HepG2 (cell line): ENCODE results near the gene TMBIM4. TPM values are rescaled to one million over a fixed set of nuclear protein-coding genes. Genes with fewer than 3 reads are reported as not detected.
"Not testable (repeated sequence)": the region's sequence is repeated elsewhere in the genome, so short reads cannot be mapped to it uniquely, and the experiment has no call there.

Source experiments
- ATAC-seq: fragments of 200-7000 bp; cut with Tn5 transposase; 3 replicates; pipeline ENCODE4 v1.9.1; 2020; ENCODE audit warnings: mild to moderate bottlenecking, moderate library complexity
- BruUV-seq: library from RNA; stranded (reverse); fragments of 400-500 nt; replicated peaks from 2 replicates; lab custom pipeline; 2021; lab: Mats Ljungman, UMichigan
- CTCF ChIA-PET: fragments of 300-600 bp; formaldehyde crosslinking; extraction: SDS; loops from one replicate; lab custom pipeline; 2021; ENCODE audit warnings: low total read pairs, inconsistent platforms, low intra/inter-chr PET ratio; lab: Yijun Ruan, JAX
- POLR2A ChIA-PET: fragments of 350-600 bp; sonication (Branson Sonifier 250); formaldehyde crosslinking; loops from one replicate; lab custom pipeline; 2020; ENCODE audit warnings: antibody characterized with exemption, inconsistent platforms; lab: Yijun Ruan, JAX
- DNase-seq: peaks from one replicate; pipeline ENCODE4 v3.0.0-alpha.2; 2015; ENCODE audit warnings: low spot score
- FAIRE-seq: peaks from 3 replicates; lab custom pipeline; 2011; peaks lifted over from hg19 to GRCh38; lab: Jason Lieb, UNC
- H2AFZ ChIP-seq: one replicate; pipeline ENCODE4 v1.6.1; 2011; ENCODE audit warnings: low read length, inconsistent platforms
- H3K27ac ChIP-seq: fragments of 300-600 bp; 3 replicates; pipeline ENCODE4 v1.8.0; 2011; ENCODE audit warnings: mixed run types, mild to moderate bottlenecking, mixed read lengths, low read length, inconsistent platforms; ENCODE audit not compliant: insufficient read depth; ENCODE audit errors: extremely low read length
- H3K27me3 ChIP-seq, 2 experiments: fragments of 200-600 bp in 1 of 2; 2 replicates in 1 of 2; 3 replicates in 1 of 2; pipeline versions ENCODE4 v1.6.0 to v1.8.0; 2011; ENCODE audit warnings: low read length in 2 of 2, mild to moderate bottlenecking in 2 of 2, moderate library complexity in 2 of 2, inconsistent platforms in 1 of 2; ENCODE audit not compliant: insufficient read depth in 2 of 2, control insufficient read depth in 1 of 2
- H3K36me3 ChIP-seq, 2 experiments: fragments of 200-600 bp in 1 of 2; replicated peaks in 1 of 2; 2 replicates in 1 of 2; 3 replicates in 1 of 2; pipeline versions ENCODE4 v1.5.1 to v1.8.0; 2011; ENCODE audit warnings: low read length in 2 of 2, inconsistent platforms in 1 of 2; ENCODE audit not compliant: insufficient read depth in 2 of 2, control insufficient read depth in 1 of 2
- H3K4me1 ChIP-seq: 2 replicates; pipeline ENCODE4 v1.5.1; 2012; ENCODE audit warnings: low read length, inconsistent platforms; ENCODE audit not compliant: insufficient read depth
- H3K4me2 ChIP-seq: 2 replicates; pipeline ENCODE4 v1.6.0; 2011; ENCODE audit warnings: low read depth, low read length, inconsistent platforms
- H3K4me3 ChIP-seq, 3 experiments: fragments of 200-600 bp in 1 of 3; sonication (generic), shearing (Covaris generic) in 1 of 3; replicated peaks in 1 of 3; 2 replicates each; pipeline ENCODE4 v1.5.1; 2011 to 2016; ENCODE audit warnings: low read length in 3 of 3, inconsistent platforms in 2 of 3, low read depth in 2 of 3, mild to moderate bottlenecking in 2 of 3, control low read depth in 1 of 3, mixed read lengths in 1 of 3; ENCODE audit not compliant: insufficient read depth in 1 of 3
- H3K79me2 ChIP-seq: one replicate; pipeline ENCODE4 v1.6.1; 2011; ENCODE audit warnings: low read length, inconsistent platforms; ENCODE audit not compliant: insufficient read depth
- H3K9ac ChIP-seq: 2 replicates; pipeline ENCODE4 v1.6.0; 2011; ENCODE audit warnings: mild to moderate bottlenecking, low read depth, low read length, inconsistent platforms; ENCODE audit not compliant: insufficient read depth
- H3K9me3 ChIP-seq: 2 replicates; pipeline ENCODE4 v1.5.1; 2012; ENCODE audit warnings: mild to moderate bottlenecking, low read length
- H4K20me1 ChIP-seq: 2 replicates; pipeline ENCODE4 v1.6.0; 2011; ENCODE audit warnings: inconsistent platforms, mild to moderate bottlenecking, low read length, moderate library complexity; ENCODE audit not compliant: insufficient read depth
- GATAD2A ChIP-seq: IDR thresholded peaks from 2 replicates; pipeline ENCODE4 v1.6.1; 2016
- GZF1 ChIP-seq: sonication (generic); formaldehyde crosslinking; IDR thresholded peaks from 2 replicates; pipeline ENCODE4 v1.5.1; 2020; ENCODE audit warnings: mild to moderate bottlenecking, missing genetic modification reagents
- IRX3 ChIP-seq: sonication (generic); formaldehyde crosslinking; IDR thresholded peaks from 2 replicates; pipeline ENCODE4 v1.8.1; 2023; ENCODE audit warnings: mild to moderate bottlenecking, low read depth, missing genetic modification reagents, borderline replicate concordance
- NR2F2 ChIP-seq: IDR thresholded peaks from 2 replicates; pipeline ENCODE4 v1.6.1; 2012; ENCODE audit warnings: low read depth, inconsistent platforms, borderline replicate concordance
- PHF21A ChIP-seq: sonication (generic); formaldehyde crosslinking; IDR thresholded peaks from 2 replicates; pipeline ENCODE4 v1.5.0; 2020; ENCODE audit warnings: mild to moderate bottlenecking, missing genetic modification reagents
- PITX1 ChIP-seq: sonication (generic); formaldehyde crosslinking; IDR thresholded peaks from 2 replicates; pipeline ENCODE4 v1.5.1; 2020; ENCODE audit warnings: mild to moderate bottlenecking, missing genetic modification reagents
- RFX1 ChIP-seq: fragments of 450-650 bp; IDR thresholded peaks from 2 replicates; pipeline ENCODE4 v1.6.1; 2017
- TFE3 ChIP-seq: IDR thresholded peaks from 2 replicates; pipeline ENCODE4 v1.6.1; 2016
- ZFY ChIP-seq: sonication (generic); formaldehyde crosslinking; IDR thresholded peaks from 2 replicates; pipeline ENCODE4 v1.4.0; 2020; ENCODE audit warnings: missing genetic modification reagents
- ZNF30 ChIP-seq: sonication (generic); formaldehyde crosslinking; IDR thresholded peaks from 2 replicates; pipeline ENCODE4 v1.5.0; 2020; ENCODE audit warnings: mild to moderate bottlenecking, missing genetic modification reagents
- ZNF33A ChIP-seq: sonication (generic); formaldehyde crosslinking; IDR thresholded peaks from 2 replicates; pipeline ENCODE4 v1.5.1; 2020; ENCODE audit warnings: missing genetic modification reagents, mild to moderate bottlenecking, moderate library complexity, borderline replicate concordance
- ZSCAN25 ChIP-seq: sonication (generic); formaldehyde crosslinking; IDR thresholded peaks from 2 replicates; pipeline ENCODE4 v1.8.0; 2022; ENCODE audit warnings: mild to moderate bottlenecking, missing genetic modification reagents
- WGBS: methylation state at CpG from one replicate; pipeline ENCODE4 v1.1.6; 2017; ENCODE audit warnings: low lambda C conversion rate; 5-methylcytosine and 5-hydroxymethylcytosine counted together
- in situ Hi-C: cut with HindIII; loops from 2 replicates; pipeline ENCODE4 v1.10.0; 2017; ENCODE audit warnings: low pct_unique_long_range_greater_than_20kb; ENCODE audit not compliant: extremely low pct_ligation_motif_present
- intact Hi-C: fragments of 100-400 bp; cut with micrococcal nuclease; formaldehyde crosslinking; loops from one replicate; pipeline ENCODE4 v1.10.0; 2022; ENCODE audit not compliant: unreplicated experiment
- polyA plus RNA-seq, 8 experiments: library from polyadenylated mRNA; depleted of rRNA in 3 of 8; stranded (reverse) in 7 of 8; unstranded in 1 of 8; fragments of >200 nt; fragmentation: Illumina TruSeq in 4 of 8; extraction: Trizol in 4 of 8; gene quantifications; 2 replicates each; pipeline versions ENCODE4 v1.2.1 to v1.2.3, GENCODE V29; 2011 to 2016; ENCODE audit warnings: low read depth in 4 of 8, missing spikeins in 1 of 8, mixed read lengths in 1 of 8; ENCODE audit not compliant: insufficient read depth in 1 of 8
- total RNA-seq, 5 experiments: library from RNA; depleted of rRNA; stranded (reverse); fragments of >200 nt; fragmentation: Illumina TruSeq; extraction: Trizol; gene quantifications; 2 replicates each; pipeline ENCODE4 v1.2.3, GENCODE V29; 2016; ENCODE audit warnings: low read depth in 1 of 5
- TF ChIP-seq, protein P1 (sequence below): sonication (generic); formaldehyde crosslinking; IDR thresholded peaks from 2 replicates; pipeline ENCODE4 v1.8.0; 2022; ENCODE audit warnings: mild to moderate bottlenecking, missing genetic modification reagents, moderate library complexity

TMBIM4 gene
- total and polyA plus RNA-seq, 2 of the 13 experiments (the other 11 are each of a cell fraction or from before 2014, with no cell fraction given), result 60.5 to 67.7 TPM

DNA sequence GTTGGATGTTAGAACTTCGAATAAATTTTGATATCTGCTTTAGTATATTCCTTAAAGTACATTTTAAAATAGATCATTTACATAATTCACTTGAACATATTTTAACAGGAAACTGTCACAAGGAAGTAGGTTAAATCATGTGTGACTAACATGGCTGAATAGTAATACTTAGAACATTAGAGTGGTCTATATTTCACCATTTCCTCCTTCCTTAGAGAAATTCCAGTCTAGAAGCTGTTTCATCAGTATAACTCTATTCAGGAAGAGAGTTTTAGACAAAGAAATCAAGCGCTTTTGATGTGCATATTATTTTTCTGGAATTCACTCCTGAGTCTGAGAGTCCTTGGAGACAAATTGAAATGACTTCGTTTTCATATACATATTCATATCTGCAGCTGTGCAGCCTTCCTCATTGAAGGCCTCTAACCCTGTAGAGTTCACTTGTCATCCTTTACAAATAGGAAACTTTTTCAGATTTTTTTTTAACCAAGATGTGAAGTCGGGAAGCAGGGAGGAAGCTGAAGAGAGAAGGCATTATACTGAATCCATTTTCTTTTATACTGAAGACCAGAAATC, 47.6 kb upstream of the TMBIM4 start:
- no peak overlapping the region for H3K4me2 ChIP-seq
- FAIRE-seq (no peak), DNase-seq (no peak), ATAC-seq (no peak)
- H3K79me2 ChIP-seq, result no peaks in the 10 kb centered on the region
- ChIA-PET CTCF (no interaction called here), POLR2A (no interaction called here)
- no peak overlapping the region for H3K27ac ChIP-seq
- no peak overlapping the region for H3K9ac ChIP-seq
- intact Hi-C loops, result no loop called here
- no peaks in the 10 kb centered on the region for H3K36me3 ChIP-seq
- no peak overlapping the region for H3K4me3 ChIP-seq
- BruUV-seq, result no TSS peak
- no peak overlapping the region for H2AFZ ChIP-seq
- in situ Hi-C loops, result no loop called here
- H3K9me3 ChIP-seq, result no peaks in the 10 kb centered on the region
- H3K27me3 ChIP-seq, result no peaks in the 10 kb centered on the region
- 0% methylated on average over 4 of the region's 4 CpGs for WGBS
- TF ChIP-seq PITX1, result no peak
- no peak for TF ChIP-seq PHF21A (CRISPR knock-in tag)
- no peak for TF ChIP-seq GATAD2A
- TF ChIP-seq ZFY (CRISPR knock-in tag), result no peak
- no peak for TF ChIP-seq NR2F2
- TF ChIP-seq IRX3 (CRISPR knock-in tag), result no peak
- TF ChIP-seq ZNF33A (CRISPR knock-in tag), result no peak
- TF ChIP-seq ZSCAN25 (CRISPR knock-in tag), result no peak
- TF ChIP-seq GZF1 (CRISPR knock-in tag), result no peak
- no peak for TF ChIP-seq TFE3 (CRISPR knock-in tag)
- no peak for TF ChIP-seq RFX1
- TF ChIP-seq ZNF30, result no peak
- TF ChIP-seq, protein P1, sequence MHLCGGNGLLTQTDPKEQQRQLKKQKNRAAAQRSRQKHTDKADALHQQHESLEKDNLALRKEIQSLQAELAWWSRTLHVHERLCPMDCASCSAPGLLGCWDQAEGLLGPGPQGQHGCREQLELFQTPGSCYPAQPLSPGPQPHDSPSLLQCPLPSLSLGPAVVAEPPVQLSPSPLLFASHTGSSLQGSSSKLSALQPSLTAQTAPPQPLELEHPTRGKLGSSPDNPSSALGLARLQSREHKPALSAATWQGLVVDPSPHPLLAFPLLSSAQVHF, result no peak
- no peaks in the 10 kb centered on the region for H4K20me1 ChIP-seq
- H3K4me1 ChIP-seq, result peaks cover 10% of the 10 kb centered on the region

- in situ Hi-C loops, H3K27me3 ChIP-seq, BruUV-seq, ATAC-seq, CTCF ChIA-PET, H2AFZ ChIP-seq, DNase-seq, H3K36me3 ChIP-seq, H3K79me2 ChIP-seq, H4K20me1 ChIP-seq, POLR2A ChIA-PET, intact Hi-C loops, H3K9ac ChIP-seq, H3K4me3 ChIP-seq, H3K27ac ChIP-seq, FAIRE-seq, H3K4me2 ChIP-seq, H3K9me3 ChIP-seq, H3K4me1 ChIP-seq: not testable (repeated sequence)
- 4% methylated on average over 3 of the region's 3 CpGs for WGBS
Measured at GRCh38 chr12:66213011-66213410, 43.2 kb upstream of the TMBIM4 start.

DNA sequence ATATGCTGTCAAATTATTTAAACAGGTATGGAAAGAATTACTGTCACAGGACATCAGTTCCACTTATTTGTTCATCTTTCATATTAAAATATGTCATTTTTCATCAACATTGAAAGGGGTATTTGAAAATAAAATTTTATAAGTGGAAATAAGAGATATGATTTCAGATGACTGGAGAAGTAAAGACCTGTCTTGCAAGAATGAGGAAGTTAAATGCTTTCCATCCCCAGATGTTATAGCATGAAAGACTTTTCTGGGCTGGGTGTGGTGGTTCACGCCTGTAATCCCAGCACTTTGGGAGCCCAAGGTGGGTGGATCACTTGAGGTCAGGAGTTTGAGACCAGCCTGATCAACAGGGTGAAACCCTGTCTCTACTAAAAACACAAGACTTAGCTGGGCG, 41.8 kb upstream of the TMBIM4 start:
- H3K79me2 ChIP-seq, CTCF ChIA-PET, H3K27me3 ChIP-seq, H3K4me3 ChIP-seq, H3K9me3 ChIP-seq, FAIRE-seq, BruUV-seq, POLR2A ChIA-PET, ATAC-seq, H2AFZ ChIP-seq, H3K9ac ChIP-seq, intact Hi-C loops, H3K4me2 ChIP-seq, H4K20me1 ChIP-seq, in situ Hi-C loops, H3K27ac ChIP-seq, H3K36me3 ChIP-seq, DNase-seq, H3K4me1 ChIP-seq: not testable (repeated sequence)
- 4% methylated on average over 2 of the region's 2 CpGs for WGBS
